ENCODE results near the gene RPS19BP1.

Gene RPS19BP1

GRCh38 chr22:39490135-39490798, 42.3 kb downstream of the RPS19BP1 start:
- peak; percentile 54 for DNase-seq (ENCODE audit: low read depth)

- no peak for DNase-seq (ENCODE audit: low read depth)
These were observed 43.2 kb downstream of the RPS19BP1 start for GRCh38 chr22:39489094-39490068.

- no peak for DNase-seq (ENCODE audit: low read depth)
These were observed 43.9 kb downstream of the RPS19BP1 start for GRCh38 chr22:39488563-39489083.

- no peak for DNase-seq (ENCODE audit: low read depth)
These were observed 44.6 kb downstream of the RPS19BP1 start for GRCh38 chr22:39487826-39488520.

GRCh38 chr22:39486951-39487825, 45.4 kb downstream of the RPS19BP1 start:
- DNase-seq (ENCODE audit: low read depth): no peak

GRCh38 chr22:39482768-39483167, 49.8 kb downstream of the RPS19BP1 start:
- no peak for DNase-seq (ENCODE audit: low read depth)

GRCh38 chr22:39481595-39481994, 51.0 kb downstream of the RPS19BP1 start:
- no peak for DNase-seq (ENCODE audit: low read depth)

- no peak for DNase-seq (ENCODE audit: low read depth)
These were observed 51.5 kb downstream of the RPS19BP1 start for GRCh38 chr22:39481054-39481453.

GRCh38 chr22:39480557-39480956, 52.0 kb downstream of the RPS19BP1 start:
- DNase-seq (ENCODE audit: low read depth): no peak

- no peak for DNase-seq (ENCODE audit: low read depth)
These were observed 53.3 kb downstream of the RPS19BP1 start for GRCh38 chr22:39479254-39479653.

Measured in stimulated activated CD8-positive, alpha-beta memory T cell treated with anti-CD3 and anti-CD28 coated beads, Interleukin-15, amount 100 ng/mL, for 1 hour (primary cell).